Measurements from ENCODE around the gene LONP2.
"Not testable (repeated sequence)": the region's sequence is repeated elsewhere in the genome, so short reads cannot be mapped to it uniquely, and the experiment has no call there.

The LONP2 gene

DNA sequence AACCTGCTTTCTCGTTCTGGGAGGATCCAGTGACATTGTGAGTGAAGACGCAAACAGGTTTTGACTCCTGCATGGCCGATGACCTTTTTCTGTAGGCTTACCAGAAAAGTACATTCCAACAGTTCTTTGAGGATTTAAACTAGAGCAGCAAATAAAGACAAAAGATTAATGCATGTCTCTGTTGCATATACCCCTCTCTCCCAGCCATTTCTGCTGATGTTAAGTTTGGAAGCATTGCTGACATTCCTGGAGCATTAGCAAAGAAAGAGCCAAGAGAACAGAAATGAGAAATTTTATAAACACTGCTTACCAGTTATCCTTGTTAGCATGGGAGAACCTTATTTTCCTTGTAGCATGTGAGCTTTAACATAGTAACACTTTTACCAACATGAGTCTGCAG lies 91.9 kb downstream of the LONP2 start:
- no peak for DNase-seq (ENCODE audit: low read depth)

DNA sequence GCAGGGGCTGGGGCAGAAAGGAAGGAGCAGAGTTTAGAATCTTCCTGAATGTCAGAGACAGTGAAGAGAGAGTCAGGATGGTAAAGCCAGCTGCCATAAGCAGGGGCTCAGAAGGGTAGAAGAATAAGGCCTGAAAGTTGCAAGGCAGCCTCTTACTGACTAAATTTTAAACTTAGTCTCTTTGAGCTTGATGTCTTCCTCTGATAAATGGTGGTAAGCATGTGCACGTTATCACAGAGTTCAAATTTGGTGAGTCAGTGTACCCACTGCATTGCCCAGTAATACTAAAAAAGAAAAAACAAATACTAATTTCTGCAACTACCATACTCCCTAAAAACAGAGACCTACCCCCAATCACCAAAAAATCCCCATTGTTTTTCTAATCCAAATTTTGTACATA lies 96.0 kb downstream of the LONP2 start:
- no peak for DNase-seq (ENCODE audit: low read depth)

DNA sequence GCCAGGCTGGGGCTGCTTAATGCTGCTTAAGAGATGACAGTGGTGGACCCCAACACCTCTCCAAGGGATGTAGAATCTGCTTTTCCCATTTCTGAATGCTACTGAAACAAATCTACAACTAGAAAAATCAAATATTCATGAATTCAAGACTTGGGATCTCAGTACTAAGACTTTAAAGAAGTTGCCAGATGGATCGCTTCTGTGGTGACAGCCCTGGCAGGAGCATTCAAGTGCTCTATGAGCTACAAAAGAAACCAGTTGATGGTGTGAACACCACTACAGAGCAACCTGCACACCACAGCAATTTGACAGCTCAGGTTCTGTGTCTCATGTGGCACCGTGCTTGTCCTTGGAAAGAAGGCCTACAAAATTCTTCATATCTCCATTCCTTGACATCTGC lies 98.5 kb downstream of the LONP2 start:
- no peak for DNase-seq (ENCODE audit: low read depth)

DNA sequence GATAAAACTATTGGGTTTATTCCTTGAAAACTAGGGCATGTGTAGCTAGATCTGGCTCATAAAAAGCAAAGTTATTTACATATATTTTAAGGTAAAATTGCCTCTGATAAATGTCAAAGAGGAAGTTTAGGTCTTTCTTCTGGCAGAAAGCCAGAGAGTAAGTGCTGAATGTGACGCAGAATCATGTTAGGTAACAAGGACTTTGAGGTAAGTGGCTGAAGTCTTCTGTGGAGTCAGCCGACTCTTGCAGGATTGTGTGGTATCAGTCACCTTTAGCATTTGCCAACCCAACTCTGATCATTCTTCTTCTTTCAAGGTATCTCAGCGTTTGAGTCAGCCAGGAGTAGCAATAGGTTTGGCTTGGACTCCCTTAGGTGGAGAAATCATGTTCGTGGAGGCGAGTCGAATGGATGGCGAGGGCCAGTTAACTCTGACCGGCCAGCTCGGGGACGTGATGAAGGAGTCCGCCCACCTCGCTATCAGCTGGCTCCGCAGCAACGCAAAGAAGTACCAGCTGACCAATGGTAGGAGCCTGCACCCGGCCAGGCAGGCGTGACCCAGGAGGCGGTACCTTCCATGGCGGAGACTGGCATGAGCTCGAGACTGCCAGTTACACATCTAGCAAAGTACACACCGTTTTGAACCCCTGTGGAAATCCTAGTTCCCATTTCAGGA lies 103.2 kb downstream of the LONP2 start:
- DNase-seq (ENCODE audit: low read depth): no peak

DNA sequence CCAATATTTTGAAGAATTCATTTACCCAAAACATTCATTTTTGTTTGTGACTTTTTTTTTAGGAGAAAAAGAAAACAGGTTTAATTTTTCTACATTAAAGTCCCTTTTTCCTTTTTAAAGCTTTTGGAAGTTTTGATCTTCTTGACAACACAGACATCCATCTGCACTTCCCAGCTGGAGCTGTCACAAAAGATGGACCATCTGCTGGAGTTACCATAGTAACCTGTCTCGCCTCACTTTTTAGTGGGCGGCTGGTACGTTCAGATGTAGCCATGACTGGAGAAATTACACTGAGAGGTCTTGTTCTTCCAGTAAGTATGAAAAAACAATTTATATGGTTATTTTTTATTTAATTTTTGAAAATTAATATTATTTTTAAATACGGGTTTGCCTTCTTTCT lies 103.9 kb downstream of the LONP2 start:
- no peak for DNase-seq (ENCODE audit: low read depth)

DNA sequence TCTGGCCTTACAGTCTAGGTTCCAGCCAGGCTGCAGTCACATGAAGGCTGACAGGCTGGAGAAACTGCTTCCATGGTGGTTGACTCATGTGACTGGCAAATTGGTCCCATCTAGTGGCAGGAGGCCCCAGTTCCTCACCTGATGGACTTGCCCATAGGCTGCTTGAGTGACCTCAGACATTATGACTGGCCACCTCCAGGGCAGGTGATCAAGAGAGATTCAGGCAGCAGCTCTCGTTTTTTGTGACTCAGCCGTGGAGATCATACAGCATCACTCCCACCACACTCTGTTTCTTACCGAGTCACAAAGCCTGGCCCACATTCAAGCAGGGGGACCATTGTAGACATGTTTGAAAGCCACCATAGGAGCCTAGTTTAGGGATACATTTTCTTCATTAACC lies 106.6 kb downstream of the LONP2 start:
- no peak for DNase-seq (ENCODE audit: low read depth)

DNA sequence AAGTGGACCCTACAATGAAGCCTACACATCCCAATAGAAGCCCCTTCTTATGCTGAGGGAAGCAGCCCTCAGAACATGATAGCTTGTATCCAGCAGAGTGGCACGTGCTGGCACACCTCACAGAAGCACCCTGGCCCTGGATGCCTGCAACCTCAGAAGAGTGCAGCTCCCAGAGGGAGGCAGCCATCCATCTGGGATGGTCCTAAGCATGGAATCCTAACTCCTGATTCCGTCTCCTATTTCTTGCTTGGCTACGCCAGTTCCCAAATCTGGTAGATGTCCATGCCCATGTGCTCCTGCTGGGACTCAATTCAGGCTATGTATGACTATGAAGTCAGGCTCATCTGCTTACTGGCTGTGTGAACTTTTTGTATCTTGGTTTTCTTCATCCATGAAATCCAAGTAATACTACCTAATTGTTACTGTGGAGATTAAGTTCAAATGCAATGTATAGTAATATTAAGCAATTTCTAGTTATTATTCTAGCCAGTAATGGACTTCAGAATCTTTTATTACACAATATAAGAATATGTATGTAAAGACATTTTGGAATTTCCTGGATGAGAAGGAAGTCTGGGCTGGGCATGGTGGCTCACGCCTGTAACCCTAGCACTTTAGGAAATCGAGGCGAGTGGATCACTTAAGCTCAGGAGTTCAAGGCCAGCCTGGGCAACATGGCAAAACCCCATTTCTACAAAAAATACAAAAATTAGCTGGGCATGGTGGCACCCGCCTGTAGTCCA lies 108.7 kb downstream of the LONP2 start:
- DNase-seq (ENCODE audit: low read depth): no peak

DNA sequence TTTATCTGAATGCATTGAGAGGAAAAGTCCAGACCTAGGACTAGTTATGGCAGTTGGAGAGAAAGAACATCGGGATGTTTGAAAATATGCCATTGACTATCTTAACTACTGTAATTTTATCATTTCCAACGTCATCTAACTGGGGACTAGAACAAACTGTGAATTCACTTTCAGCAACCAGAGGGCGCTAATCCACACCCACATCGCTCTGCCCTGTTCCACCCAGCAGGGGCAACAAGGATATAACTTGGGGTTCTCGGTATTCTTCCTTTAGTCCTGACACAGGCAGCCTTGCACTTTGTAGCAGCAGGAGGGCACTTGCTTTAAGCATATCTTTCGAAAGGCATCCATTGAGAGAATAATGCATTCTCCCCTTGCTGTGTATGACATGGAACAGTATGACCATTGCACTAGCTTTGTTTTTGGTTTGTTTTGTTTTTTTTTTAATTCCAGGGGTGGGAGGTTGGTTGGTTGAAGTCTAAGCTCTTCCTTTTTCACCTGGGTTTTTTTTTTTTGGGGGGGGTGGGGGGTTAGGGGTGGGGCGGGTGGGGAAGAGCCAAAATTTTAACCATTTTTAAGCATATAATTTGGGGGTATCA lies 109.6 kb downstream of the LONP2 start:
- peak; percentile 62 for DNase-seq (ENCODE audit: low read depth)

DNA sequence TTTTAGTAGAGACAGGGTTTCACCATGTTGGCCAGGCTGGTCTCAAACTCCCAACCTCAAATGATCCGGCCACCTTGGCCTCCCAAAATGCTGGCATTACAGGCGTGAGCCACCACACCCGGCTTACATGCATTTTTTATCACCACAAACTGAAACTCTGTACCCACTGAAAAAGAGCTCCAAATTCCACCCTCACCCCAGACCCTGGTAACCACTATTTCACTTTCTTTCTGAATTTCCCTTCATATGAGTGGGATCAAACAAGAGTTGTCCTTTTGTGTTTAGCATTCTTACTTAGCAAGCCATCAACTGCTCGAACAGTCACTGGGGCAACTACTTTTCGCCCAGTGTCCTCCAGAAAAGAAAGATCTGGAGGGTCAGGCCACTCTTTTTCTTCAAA lies 110.3 kb downstream of the LONP2 start:
- not testable (repeated sequence) for DNase-seq (ENCODE audit: low read depth)

DNA sequence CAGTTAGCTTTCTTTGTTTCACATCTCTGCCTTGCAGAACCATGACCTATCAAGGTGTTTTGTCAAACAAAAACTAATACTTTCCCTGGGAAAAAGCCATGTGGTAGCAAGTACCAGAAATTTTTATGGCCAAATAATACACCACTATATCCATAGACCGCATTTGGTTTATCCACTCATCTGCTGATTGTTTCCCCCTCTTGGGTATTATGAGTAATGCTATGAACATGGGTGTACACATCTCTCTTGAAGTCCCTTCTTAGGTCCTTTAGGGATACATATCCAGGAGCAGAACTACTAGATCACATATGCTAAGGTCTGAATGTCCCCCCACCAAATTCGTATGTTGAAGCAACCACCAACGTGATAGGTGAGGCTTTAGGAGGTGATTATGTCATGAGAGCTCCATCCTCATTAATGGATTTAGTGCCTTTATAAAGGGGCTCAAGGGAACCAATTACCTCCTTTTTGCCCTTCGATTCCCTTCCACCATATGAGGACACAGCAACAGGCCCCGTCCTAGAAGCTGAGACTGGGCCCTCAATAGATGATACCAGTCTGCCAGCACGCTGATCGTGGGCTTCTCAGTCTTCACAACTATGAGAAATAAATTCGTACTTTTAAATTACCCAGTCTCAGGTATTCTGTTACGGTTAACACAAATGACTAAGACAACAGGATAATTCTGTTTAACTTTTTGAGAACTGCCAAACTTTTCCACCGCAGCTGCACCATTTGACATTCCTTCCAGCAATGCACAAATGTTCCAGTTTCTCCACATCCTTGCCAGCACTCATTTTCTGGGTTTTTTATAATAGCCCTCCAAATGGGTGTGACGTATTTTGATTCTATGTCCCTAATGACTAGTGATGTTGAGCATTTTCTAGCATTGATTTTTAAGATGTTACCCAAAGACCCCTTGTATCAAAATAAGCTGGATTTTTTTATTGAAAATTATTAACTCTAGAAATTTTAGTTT lies 111.1 kb downstream of the LONP2 start:
- no peak for DNase-seq (ENCODE audit: low read depth)

DNA sequence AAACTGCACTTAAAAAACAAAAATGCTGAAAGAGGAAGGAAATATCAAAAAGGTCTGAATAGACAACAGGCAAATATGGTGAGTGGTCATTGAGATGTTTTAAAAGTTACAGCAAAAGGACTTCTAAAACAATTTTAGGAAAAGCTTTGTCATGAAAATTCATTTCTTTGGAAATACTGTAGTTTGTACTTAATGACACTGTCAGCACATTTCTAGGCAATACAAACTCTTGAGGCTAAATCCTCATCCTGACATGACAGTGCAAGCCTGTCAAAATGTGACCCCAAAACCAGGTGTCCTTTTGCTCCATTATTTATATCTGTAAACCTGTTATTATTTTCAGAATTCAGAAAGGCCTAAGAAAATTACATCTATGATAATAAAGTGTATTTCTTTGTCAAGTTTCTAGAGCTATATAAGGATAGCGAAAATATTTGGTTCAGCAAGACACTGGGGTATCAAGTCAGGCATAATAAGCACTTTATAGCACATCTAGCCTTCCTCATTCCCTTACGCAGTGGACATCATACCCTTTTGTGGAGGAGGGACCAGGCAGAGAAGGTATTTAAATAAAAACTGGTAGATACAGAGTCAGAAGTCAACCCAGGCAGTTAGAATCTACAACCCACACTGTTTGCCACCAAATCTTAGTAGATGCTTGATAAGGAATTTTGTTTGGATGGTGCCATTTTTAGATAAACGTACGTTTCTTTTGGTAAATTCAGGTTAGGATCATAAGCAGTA lies 112.7 kb downstream of the LONP2 start:
- DNase-seq (ENCODE audit: low read depth): no peak

DNA sequence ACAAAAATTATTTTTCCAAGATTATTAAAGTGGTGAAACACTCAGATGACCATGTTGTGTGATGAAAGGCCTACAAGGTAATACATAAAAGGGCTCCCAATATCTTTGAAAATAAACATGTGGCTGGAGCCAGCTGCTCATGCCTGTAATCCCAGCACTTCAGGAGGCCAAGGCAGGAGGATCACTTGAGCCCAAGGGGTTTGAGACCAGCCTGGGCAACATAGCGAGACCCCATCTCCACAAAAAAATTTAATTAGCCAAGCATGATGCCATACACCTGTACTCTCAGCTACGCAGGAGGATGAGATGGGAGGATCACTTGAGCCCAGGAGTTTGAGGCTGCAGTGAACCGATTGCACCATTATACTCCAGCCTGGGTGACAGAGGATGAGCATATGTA lies 114.3 kb downstream of the LONP2 start:
- DNase-seq (ENCODE audit: low read depth): no peak

DNA sequence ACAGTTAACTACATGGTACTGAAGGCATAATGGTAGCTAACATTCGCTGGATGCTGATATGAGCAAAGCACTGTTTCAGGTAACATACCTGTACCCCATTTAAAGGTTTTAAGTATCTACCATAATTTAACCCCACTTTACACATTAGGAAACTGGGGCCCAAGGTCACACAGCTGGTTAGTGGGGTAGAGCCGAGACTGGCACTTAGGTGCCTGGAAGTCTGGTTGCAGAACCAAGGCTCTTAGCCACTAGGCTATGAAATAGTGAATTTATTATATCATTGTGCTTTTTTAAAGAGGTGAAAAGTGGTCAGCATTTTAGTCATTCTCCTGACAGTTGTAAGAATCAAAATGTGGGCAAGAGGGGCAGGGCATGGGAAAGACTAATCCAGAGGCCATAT lies 115.9 kb downstream of the LONP2 start:
- DNase-seq (ENCODE audit: low read depth): no peak

DNA sequence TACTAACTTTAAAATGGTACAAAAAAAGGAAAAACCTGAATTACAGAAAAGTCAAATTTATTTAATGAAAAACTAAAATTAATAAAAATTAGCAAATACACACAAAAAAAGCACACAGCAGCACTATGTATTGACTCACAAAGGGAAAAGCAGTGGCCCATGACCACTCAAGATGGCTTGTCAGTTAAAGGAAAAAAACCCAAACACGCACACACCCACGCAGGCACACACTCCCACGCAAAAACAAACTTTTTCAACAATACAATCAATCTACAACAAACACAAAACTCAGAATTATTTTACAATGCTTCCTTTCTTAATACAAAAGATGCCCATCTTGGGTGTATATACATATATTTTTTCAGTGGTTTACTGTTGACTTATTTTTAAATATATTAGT lies 116.9 kb downstream of the LONP2 start:
- no peak for DNase-seq (ENCODE audit: low read depth)

DNA sequence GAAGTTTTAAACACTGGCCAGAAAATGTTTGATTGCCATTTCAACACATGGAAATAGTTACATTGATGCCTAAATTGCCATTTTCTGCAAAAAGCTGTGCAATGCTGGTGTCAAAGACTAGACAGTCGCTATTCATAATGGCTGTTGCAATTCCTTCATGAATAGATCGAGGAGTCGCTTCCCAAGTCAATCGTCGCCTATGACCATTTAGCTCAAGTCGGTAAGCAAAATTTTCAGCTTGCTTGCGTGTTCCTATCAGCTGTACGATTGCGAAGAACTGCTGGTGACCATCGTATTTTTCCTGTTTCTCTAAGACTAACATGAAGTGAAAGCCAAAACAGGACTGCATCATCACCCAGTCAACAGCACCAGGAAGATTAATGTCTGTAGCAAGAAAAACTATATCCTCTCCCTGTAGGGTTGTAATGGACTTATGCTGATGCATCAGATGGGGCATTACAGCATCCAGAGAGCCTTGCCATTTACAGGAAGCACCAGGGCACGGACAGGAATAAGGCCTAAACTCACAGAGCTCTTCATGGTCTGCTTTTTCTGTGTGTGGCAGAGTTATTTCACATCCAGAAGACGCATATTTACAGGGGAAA lies 117.5 kb downstream of the LONP2 start:
- DNase-seq (ENCODE audit: low read depth): no peak

DNA sequence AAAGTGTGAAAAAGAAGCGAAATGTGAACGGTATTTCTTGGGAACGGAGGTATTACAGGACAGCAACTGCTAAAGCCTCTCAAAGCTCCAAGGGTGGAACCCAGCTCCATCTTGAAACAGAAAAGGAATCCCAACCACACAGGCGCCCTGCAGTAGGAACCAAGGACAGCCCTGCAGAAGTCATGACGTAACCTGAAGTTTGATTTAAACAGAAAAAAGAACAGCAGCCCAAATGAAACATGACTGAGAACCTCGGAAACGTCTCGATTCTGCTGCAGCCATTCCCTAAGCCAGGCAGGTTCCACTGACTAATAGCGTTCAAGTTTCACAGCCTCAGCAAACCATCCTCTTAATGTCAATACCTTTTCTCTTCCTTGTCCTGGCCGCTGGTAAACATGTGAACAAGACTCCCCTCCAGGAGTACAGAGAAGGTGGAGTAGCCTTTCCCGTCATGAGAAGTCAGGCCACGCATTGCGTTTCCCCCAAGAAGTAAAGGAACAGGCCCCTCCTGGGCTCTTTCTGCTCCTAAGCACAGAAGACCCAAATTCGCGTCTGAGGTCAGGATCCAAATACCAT lies 121.0 kb downstream of the LONP2 start:
- no peak for DNase-seq (ENCODE audit: low read depth)

DNA sequence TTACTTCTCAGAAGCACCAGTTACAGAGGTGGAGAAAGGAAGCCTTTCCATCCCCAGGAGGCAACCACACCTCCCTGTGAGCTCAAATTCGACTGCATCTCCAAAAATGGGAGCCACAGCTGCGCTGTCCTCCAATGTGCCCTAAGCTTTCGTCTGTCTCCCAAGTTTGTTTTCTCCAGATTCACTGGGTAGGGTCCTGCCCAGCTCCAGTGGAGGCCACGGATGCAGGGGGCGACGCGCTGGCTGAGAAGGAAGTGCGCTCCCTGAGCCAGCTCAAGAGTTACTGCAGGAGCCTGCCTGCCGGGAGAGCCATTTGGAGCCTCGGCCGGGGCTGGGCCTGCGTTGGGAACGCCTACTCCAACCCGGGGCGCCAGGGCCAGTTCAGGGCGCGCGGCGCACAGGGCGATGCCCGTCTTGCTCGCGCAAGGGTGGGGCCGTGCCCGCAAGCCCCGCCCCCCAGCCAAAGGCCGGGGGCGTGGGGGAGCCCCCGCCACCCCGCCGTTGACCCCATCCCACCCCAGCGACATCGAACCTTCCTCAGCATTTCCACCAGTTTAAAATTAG lies 121.6 kb downstream of the LONP2 start:
- peak; percentile 74 for DNase-seq (ENCODE audit: low read depth)

DNA sequence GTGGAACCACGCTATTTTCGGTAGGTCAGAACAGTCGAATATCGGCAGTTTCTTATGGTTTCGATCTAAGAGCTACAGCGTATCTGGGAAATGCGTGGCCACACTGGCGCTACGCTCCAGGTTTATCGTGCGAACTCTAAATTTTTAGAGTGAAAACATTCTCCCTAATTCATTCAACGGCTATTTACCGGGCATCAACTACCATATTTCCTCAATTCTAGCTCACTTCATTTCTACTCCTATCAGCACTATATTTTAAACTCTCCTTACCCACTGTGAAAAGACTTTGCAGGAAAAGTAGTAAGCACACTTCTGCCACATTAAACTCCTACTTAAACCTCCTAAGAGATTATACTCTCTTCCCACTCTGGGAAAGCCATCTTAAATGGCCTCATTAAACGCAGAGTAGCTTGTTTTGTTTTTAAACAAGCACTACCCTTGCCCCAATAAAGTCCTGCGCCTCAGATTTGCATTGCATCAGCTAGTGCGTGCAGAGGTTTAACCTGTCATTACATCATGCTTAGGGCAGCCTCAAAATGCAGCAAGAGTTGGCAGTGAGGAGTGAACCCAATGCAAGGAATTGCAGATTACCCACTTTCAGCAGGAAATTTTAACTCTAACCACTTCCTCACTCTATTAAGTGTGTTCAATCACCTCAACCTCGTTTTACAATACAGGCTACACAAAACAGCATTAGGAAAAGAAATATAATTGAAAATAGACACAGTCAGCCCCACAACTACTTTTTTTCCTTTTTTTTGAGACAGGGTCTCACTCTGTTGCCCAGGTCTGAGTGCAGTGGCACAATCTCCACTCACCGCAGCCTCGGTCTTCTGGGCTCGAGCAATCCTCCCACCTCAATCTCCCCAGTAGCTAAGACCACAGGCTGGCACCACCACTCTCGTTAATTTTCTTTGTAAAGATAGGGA lies 122.3 kb downstream of the LONP2 start:
- no peak for DNase-seq (ENCODE audit: low read depth)

DNA sequence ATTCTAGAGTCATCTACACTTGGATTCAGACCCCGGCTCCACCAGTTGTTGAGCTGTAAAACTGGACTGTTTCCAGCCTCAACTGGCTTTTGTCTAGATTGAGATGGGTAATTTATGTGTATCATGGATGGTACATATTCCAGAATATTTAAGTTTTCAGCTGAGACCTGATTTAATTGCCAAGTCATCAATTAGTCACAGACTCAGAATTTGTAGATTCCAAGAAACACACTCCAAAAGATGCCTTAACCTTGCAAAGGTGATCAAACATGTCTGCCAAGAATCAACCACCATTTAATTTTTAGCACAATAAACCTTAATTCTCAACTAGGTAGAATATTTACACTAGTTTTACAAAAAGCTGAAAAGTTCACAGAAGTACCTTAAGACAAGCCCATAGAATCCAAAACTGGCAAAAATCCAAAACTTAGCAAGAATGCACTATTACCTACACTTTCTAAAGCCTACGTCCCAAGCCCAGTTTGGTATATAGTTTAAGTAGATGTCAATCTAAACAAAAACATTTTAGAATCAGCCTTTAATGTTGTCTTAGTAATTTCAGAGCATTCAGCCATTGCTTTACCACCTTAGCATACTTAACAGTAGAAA lies 123.4 kb downstream of the LONP2 start:
- DNase-seq (ENCODE audit: low read depth): no peak

All from CMK (cell line).